Myometrial cell (primary cell): ENCODE results near the gene SCN8A. TPM values are rescaled to one million over a fixed set of nuclear protein-coding genes. Genes with fewer than 3 reads are reported as not detected.

ENCODE experiments used
- total RNA-seq: library from RNA; depleted of rRNA; stranded (reverse); fragments of >200 nt; gene quantifications from 2 replicates; pipeline ENCODE4 v1.2.3, GENCODE V29; 2015

The SCN8A gene
- total RNA-seq = 4.0 and 7.4 TPM in 2 replicates

DNA sequence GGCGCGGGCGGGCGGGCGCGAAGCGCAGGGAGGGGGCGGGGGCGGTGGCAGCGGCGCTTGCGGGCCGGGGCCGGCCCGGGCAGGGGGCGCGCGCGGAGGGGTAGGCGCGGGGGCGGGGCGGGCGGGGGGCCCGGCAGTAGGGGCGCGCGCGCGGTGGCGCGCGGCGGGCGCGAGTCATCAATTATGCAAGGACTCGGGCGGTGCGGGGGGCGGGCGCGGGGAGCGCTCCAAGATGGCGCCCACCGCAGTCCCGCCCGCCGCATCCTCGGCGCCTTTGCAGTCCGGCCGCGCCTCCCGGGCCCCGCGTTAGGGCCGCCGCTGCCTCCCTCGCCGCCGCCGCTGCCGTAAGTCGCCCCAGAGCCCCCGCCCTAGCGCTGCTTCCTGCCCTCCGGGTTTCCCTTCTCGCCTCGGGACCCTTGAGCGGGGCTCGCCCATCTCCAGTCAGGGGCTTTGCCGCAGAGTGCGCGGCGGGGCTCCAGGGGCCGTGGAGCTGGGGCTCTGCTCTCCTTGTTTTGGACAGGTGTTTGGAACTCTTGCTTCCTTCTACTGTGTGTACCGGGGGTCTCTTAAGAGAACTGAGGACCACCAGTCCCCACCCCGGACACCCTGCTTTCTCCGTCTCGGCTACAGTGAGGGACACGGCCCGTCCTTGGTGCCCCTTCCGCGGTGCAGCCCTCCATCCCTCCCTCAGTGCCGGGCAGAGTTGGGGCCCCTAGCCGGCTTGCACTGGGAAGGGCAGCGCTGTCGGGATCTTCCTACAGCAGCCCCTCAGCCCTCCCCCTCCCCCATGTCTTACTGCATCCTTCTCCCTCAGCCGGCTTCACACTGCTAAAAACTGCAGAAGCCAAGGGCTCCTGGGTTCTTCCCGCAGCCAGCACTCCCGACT, at the start of gene SCN8A:
TSS of gene SCN8A (plus strand) at position 218 of the 886 bp plus-strand sequence. CDS start 71,585 bp downstream, outside the sequence.

DNA sequence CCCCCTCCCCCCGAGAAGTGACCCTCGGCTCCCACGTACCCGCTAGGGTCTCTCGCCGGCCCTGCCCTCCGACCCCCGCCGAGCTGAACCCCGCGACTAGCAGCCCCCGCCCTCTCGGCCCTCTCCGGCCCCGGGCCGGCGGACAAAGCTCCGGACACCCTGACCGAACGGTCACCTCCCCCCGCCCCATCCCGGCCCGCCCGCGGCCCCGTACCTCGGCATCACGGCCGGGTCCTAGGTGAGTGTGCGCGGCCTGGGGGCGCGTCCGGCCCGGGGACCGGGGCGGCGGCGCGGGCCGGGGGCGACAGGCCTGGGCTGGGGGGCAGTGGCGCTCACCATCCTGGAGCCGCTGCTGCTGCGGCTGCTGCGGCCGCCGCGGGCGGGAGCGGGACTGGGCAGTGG, 257.3 kb downstream of the SCN8A start, which contains the start of gene FIGNL2:
TSS of gene FIGNL2 (minus strand) at position 393 of the 402 bp plus-strand sequence. CDS start 26,305 bp downstream, outside the sequence.

Other genes with a start within 250 kb of the SCN8A start
- gene CELA1, start 244.6 kb upstream of the SCN8A start, total RNA-seq = not detected in 2 replicates
- gene GALNT6, start 199.8 kb upstream of the SCN8A start, total RNA-seq = 37.5 and 39.7 TPM in 2 replicates
- 2.0 and 8.3 TPM in 2 replicates for gene SLC4A8, start 166.4 kb upstream of the SCN8A start, total RNA-seq